ENCODE data around the gene NKX1-1.

DNA sequence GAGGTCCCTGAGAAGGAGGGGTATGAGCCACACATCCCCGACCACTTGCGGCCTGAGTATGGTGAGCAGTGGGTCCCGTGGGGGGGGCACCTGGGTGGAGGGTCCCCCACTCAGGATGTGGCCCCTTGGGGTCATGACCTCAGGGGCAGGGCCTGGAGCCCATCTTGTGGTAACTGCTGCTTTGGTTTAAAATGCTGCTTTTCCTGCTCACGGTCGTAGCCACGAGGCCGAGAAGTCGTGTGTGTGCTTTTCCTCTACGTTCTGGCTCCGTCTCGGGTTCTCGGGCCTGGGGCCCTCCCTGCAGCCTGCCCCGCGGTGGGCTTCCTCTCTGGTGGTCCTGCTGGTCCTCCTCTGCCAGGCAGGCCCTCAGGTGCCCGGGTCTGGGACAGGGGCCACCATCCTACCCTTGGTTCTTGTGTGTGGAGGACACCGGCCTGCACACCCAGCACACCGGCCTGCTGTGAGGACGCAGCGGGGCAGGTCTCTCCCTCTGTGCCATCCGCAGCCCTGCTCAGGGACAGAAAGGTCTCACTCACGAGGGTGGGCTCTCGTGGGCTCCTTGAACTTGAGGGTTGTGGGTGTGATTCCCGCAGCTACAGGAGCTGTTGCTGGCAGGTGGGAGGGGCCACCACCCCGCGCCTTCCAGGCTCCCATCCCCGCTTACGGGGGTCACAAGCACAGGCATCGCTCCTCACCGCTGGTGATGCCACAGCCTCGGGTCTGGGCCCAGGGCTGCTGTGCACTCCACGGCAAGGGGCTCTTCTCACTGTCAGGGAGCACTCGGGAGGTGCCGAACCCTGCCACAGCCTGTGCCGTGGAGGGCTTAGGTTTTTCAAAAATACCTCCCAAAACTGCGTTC lies 39.6 kb downstream of the NKX1-1 start:
- TF ChIP-seq ZNF274 (IDR thresholded peaks at IDR 0.05; ENCODE audit: borderline replicate concordance, extremely low read depth, low read length): no peak
- TF ChIP-seq RAD21 (IDR thresholded peaks at IDR 0.05 in 1 of 2, conservative IDR thresholded peaks at IDR 0.05 in 1 of 2; ENCODE audit: low read depth in 2 of 2, low read length in 2 of 2): no peak
- no peak for TF ChIP-seq TEAD4 (IDR thresholded peaks at IDR 0.05; ENCODE audit: low read depth, low read length)
- TF ChIP-seq CBX5 (IDR thresholded peaks at IDR 0.05; ENCODE audit: low read depth, low read length): no peak
- no peak for TF ChIP-seq POLR2AphosphoS5 (IDR thresholded peaks at IDR 0.05; ENCODE audit: low read depth, low read length)
- no peak for TF ChIP-seq CTCF (IDR thresholded peaks at IDR 0.05; ENCODE audit: control extremely low read depth in 1 of 3, insufficient read depth in 1 of 3, low read depth in 1 of 3, low read length in 3 of 3)
- TF ChIP-seq CHD1 (IDR thresholded peaks at IDR 0.05; ENCODE audit: low read depth, low read length): no peak
- TF ChIP-seq TAF1 (IDR thresholded peaks at IDR 0.05; ENCODE audit: low read depth, low read length): no peak
- TF ChIP-seq YY1 (IDR thresholded peaks at IDR 0.05; ENCODE audit: low read depth, low read length): no peak
- TF ChIP-seq BACH1 (IDR thresholded peaks at IDR 0.05; ENCODE audit: low read length): no peak
- no peak for TF ChIP-seq KDM5A (IDR thresholded peaks at IDR 0.05; ENCODE audit: low read length)
- TF ChIP-seq BRCA1 (IDR thresholded peaks at IDR 0.05; ENCODE audit: low read depth, low read length): no peak
- TF ChIP-seq POLR2A (IDR thresholded peaks at IDR 0.05; ENCODE audit: control extremely low read depth in 1 of 2, low read depth in 2 of 2, low read length in 2 of 2): no peak

All from H1 (cell line).